Activated B cell treated with CpG ODN at 0.5 μM for 24 hours (primary cell): Measurements from ENCODE around the gene TMEM121. TPM values are rescaled to one million over a fixed set of nuclear protein-coding genes. Genes with fewer than 3 reads are reported as not detected.

Source experiments
- ATAC-seq: fragments of 200-7000 bp; cut with Tn5 transposase; one replicate; pipeline ENCODE4 v1.10.0; 2021; ENCODE audit warnings: low read depth, mild to moderate bottlenecking, moderate library complexity
- CTCF ChIA-PET: fragments of 350-600 bp; sonication (Branson Sonifier 250); formaldehyde crosslinking; loops from one replicate; lab custom pipeline; 2021; ENCODE audit warnings: antibody characterized with exemption; lab: Charles Lee
- POLR2A ChIA-PET: fragments of 350-600 bp; sonication (Branson Sonifier 250); formaldehyde crosslinking; loops from one replicate; lab custom pipeline; 2021; ENCODE audit warnings: antibody characterized with exemption; lab: Charles Lee
- DNase-seq: peaks from one replicate; pipeline ENCODE4 v3.0.0; 2022
- H3K27ac Mint-ChIP-seq: one replicate; pipeline ENCODE4 v1.8.0; 2020; ENCODE audit warnings: mixed read lengths
- H3K27me3 Mint-ChIP-seq: one replicate; pipeline ENCODE4 v1.8.0; 2021; ENCODE audit warnings: mixed read lengths
- H3K36me3 Mint-ChIP-seq: one replicate; pipeline ENCODE4 v1.8.0; 2021; ENCODE audit warnings: low read depth, mixed read lengths
- H3K4me1 Mint-ChIP-seq: one replicate; pipeline ENCODE4 v1.8.0; 2021; ENCODE audit warnings: mixed read lengths
- H3K4me3 Mint-ChIP-seq: one replicate; pipeline ENCODE4 v1.8.0; 2020; ENCODE audit warnings: mild to moderate bottlenecking, mixed read lengths
- H3K9me3 Mint-ChIP-seq: one replicate; pipeline ENCODE4 v1.8.0; 2020; ENCODE audit warnings: mixed read lengths
- CTCF ChIP-seq: fragments of 200-600 bp; IDR thresholded peaks from one replicate; pipeline ENCODE4 v1.8.0; 2022; ENCODE audit warnings: antibody characterized with exemption, mild to moderate bottlenecking
- intact Hi-C: fragments of 100-400 bp; cut with micrococcal nuclease; formaldehyde crosslinking; loops from one replicate; pipeline ENCODE4 v1.15.1; 2024
- total RNA-seq: library from RNA; stranded (reverse); gene quantifications from 2 replicates; pipeline ENCODE4 v1.2.3, GENCODE V29; 2022

TMEM121 gene
- total RNA-seq, 1 donor from 2014 or later, result 1.6 TPM

GRCh38 chr14:105517096-105517495 lies 9.3 kb upstream of the TMEM121 start:
- no peak overlapping the region for H3K27ac Mint-ChIP-seq
- H3K27me3 Mint-ChIP-seq, result peaks cover 34% of the 10 kb centered on the region
- TF ChIP-seq CTCF, result no peak
- no peaks in the 10 kb centered on the region for H3K9me3 Mint-ChIP-seq
- H3K36me3 Mint-ChIP-seq, result no peaks in the 10 kb centered on the region
- CTCF ChIA-PET, result no interaction called here
- ATAC-seq, result no peak
- no peak overlapping the region for H3K4me3 Mint-ChIP-seq
- intact Hi-C loops, result no loop called here
- POLR2A ChIA-PET, result no interaction called here
- no peak for DNase-seq
- peaks cover under 1% of the 10 kb centered on the region for H3K4me1 Mint-ChIP-seq

- no peaks in the 10 kb centered on the region for H3K9me3 Mint-ChIP-seq
- intact Hi-C loops, result no loop called here
- CTCF ChIA-PET, result no interaction called here
Observed at GRCh38 chr14:105519946-105520698, 6.3 kb upstream of the TMEM121 start.

GRCh38 chr14:105525326-105525725 lies 1.1 kb upstream of the TMEM121 start:
- intact Hi-C loops, result no loop called here
- peaks cover 19% of the 10 kb centered on the region for H3K4me1 Mint-ChIP-seq
- ATAC-seq, result no peak
- H3K4me3 Mint-ChIP-seq, result peak overlapping the region; percentile 32
- DNase-seq, result no peak
- POLR2A ChIA-PET, result no interaction called here
- no peak overlapping the region for H3K27ac Mint-ChIP-seq
- H3K27me3 Mint-ChIP-seq, result peaks cover 6% of the 10 kb centered on the region
- H3K36me3 Mint-ChIP-seq, result no peaks in the 10 kb centered on the region
- CTCF ChIA-PET, result no interaction called here
- H3K9me3 Mint-ChIP-seq, result no peaks in the 10 kb centered on the region
- TF ChIP-seq CTCF, result no peak

More at GRCh38 chr14:105519946-105520698, 6.3 kb upstream of the TMEM121 start:
- no peaks in the 10 kb centered on the region for H3K36me3 Mint-ChIP-seq
- DNase-seq (no peak), ATAC-seq (no peak)
- no peak for TF ChIP-seq CTCF
- H3K4me1 Mint-ChIP-seq, result no peaks in the 10 kb centered on the region
- H3K27ac Mint-ChIP-seq, result no peak overlapping the region
- H3K27me3 Mint-ChIP-seq, result peaks cover 23% of the 10 kb centered on the region
- no peak overlapping the region for H3K4me3 Mint-ChIP-seq
- POLR2A ChIA-PET, result no interaction called here

- no peak for TF ChIP-seq CTCF
- no peaks in the 10 kb centered on the region for H3K36me3 Mint-ChIP-seq
- ChIA-PET CTCF (no interaction called here), POLR2A (no interaction called here)
- DNase-seq (no peak), ATAC-seq (no peak)
- no peak overlapping the region for H3K27ac Mint-ChIP-seq
- peaks cover 33% of the 10 kb centered on the region for H3K4me1 Mint-ChIP-seq
- intact Hi-C loops, result no loop called here
- H3K27me3 Mint-ChIP-seq, result peaks cover 4% of the 10 kb centered on the region
- no peaks in the 10 kb centered on the region for H3K9me3 Mint-ChIP-seq
- peak overlapping the region; percentile 68 for H3K4me3 Mint-ChIP-seq
Observed at GRCh38 chr14:105526776-105527380, 495 bp downstream of the TMEM121 start.

GRCh38 chr14:105527381-105527825 lies 1.0 kb downstream of the TMEM121 start:
- Mint-ChIP-seq H3K27me3 (peaks cover 4% of the 10 kb centered on the region), H3K4me1 (peaks cover 38% of the 10 kb centered on the region), H3K36me3 (no peaks in the 10 kb centered on the region), H3K9me3 (no peaks in the 10 kb centered on the region), H3K4me3 (peak overlapping the region; percentile 68), H3K27ac (no peak overlapping the region)
- ATAC-seq (no peak), DNase-seq (no peak)
- CTCF ChIA-PET, result no interaction called here
- POLR2A ChIA-PET, result interaction anchor here (1.7 kb wide), 1 partner anchor 507 kb away, joined by 4 read pairs; the partner anchor contains the start of gene CDCA4
- intact Hi-C loops, result no loop called here
- TF ChIP-seq CTCF, result no peak
